HG03039 (cell line): Measurements from ENCODE around the gene RASSF5.

Experiments
- ATAC-seq: cut with Tn5 transposase; IDR thresholded peaks from one replicate; pipeline ENCODE4 v1.9.1; 2021; ENCODE audit warnings: mild to moderate bottlenecking, moderate library complexity; ENCODE audit not compliant: unreplicated experiment

Gene RASSF5

DNA sequence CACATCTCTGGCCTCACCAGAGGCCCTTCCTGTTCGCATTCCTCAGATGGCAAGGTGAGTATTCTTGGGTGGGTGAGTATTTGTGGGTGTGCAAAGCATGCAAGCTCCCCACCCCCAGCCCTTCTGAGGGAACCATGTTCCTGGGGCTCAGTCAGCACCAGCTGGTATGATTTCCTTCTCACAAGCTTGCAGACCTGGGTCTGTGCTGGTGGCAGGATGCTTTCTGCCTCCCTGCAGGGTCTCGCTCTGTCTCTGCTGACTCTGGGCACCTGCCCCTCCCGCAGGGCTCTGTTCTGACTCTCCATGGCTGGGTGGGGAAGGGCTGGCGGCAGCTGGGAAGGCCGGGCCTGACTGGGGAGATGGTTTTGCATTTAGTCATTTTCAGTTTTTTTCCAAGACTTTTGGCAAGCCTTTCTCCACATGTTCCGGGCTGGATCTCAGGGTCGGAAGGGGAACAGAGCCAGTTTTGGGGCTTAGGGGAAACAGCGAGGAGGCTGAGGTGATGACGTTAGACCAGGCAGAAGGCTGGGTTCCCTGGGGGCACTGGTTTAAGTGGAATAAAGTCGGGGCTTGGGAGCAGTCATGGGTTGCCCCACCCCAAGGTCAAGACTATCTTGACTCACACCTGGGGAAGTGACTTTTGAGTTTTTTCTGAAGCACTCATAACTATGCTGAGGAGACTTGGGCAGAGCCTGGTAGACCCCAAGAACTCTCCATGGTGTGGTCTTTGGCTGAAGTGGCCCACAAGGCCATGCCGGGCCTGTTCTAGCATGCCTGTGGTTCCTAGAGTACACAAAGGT, 6.2 kb downstream of the RASSF5 start:
- ATAC-seq, result no peak

GRCh38 chr1:206514813-206515387, 7.6 kb downstream of the RASSF5 start:
- ATAC-seq, result no peak

DNA sequence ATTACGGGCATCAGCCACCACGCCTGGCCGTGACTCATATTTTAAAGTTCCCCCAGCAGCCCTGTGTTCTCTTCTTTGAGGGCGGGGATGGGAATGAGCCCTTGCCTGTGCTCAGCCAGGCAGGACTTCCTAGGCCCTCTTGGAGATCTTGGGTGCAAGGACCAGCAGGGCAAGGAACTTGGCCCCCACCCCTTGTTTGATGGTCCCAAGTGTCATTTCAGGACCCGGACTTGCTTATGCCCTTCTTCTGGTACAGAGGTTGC, 9.3 kb downstream of the RASSF5 start:
- ATAC-seq, result no peak

GRCh38 chr1:206517784-206518183, 10.5 kb downstream of the RASSF5 start:
- no peak for ATAC-seq

- ATAC-seq, result no peak
Measured at GRCh38 chr1:206518206-206518605, 10.9 kb downstream of the RASSF5 start.

- ATAC-seq, result no peak
Measured at GRCh38 chr1:206518743-206519142, 11.4 kb downstream of the RASSF5 start.

DNA sequence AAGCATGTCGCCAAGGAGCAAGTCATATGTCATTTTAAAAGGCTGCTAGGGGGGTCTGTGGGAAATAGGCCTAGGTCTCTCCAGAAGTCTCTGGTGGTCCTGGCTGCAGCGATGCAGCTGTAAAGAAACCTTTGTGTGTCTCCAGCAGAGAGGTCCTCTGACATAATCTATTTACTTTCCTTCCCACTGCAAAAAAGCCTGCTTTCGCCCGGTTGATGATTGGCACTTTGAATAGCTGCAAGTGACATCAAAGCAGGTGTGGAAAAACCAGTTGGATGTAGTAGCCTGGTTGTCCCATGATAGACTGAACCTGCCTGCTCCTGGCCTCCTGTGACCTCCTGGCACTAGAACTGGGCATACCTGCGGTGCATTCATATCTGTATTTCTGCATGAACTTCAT, 13.8 kb downstream of the RASSF5 start:
- ATAC-seq, result no peak

DNA sequence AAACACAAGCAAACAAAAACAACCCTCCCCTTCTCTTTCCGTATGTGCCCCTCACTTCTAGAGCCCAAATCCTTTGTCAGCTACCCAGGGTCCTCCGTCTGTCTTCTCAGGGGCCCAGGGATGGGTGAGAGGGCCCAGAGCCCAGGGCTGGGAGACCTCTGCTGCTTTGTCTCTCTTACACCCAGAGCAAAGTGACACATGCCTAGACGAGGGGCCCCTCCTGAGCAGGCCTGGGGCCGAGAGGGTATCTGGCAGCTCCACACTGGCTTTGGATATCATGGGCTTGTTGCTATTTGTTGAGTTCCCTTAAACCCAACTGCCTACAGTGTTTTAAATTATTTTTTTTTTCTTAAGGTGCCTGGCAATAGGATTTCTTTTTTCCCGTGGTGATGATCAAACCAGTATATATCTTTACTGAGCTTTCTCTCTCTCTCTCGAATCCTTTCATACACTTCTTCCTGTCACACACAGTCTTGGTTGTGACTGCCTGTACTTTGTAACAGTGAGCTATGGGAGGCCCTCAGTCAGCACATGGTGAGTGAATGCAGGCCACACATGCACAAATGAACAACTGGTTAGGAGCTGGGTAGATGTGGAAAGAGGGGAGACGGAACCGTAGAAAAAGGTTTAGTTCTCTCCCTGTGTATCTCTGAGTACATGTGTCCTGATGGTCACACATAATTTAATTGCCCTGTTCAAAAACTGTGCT, 14.5 kb downstream of the RASSF5 start:
- ATAC-seq, result no peak

DNA sequence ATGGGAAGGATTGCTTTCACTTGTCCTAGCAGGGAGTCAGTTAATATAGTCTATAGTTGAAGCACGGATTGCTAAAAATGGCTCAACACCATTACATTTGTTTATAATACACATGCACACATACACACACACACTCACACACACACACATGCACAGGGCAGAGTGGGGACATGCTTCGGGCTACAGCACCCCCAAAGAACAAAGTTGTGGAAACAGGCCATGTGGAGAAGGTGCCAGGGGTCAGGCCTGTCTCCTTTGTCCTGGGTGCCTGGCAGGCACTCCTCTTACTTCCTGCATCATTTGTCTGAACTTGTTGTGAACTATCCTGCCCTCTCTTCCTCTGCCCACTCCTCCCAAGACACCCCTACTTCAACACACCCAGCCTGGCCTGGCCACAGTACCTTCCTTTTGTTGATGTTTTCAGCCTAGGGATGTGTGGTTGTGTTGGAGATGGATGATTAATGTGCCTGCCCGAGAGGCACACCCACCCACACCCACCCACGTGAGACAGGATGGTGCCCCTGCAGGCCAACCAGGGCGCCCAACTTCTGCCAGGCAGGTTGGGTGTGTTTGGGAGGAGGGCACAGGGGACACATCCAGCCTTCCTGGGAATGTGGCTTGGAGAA, 17.5 kb downstream of the RASSF5 start:
- no peak for ATAC-seq

DNA sequence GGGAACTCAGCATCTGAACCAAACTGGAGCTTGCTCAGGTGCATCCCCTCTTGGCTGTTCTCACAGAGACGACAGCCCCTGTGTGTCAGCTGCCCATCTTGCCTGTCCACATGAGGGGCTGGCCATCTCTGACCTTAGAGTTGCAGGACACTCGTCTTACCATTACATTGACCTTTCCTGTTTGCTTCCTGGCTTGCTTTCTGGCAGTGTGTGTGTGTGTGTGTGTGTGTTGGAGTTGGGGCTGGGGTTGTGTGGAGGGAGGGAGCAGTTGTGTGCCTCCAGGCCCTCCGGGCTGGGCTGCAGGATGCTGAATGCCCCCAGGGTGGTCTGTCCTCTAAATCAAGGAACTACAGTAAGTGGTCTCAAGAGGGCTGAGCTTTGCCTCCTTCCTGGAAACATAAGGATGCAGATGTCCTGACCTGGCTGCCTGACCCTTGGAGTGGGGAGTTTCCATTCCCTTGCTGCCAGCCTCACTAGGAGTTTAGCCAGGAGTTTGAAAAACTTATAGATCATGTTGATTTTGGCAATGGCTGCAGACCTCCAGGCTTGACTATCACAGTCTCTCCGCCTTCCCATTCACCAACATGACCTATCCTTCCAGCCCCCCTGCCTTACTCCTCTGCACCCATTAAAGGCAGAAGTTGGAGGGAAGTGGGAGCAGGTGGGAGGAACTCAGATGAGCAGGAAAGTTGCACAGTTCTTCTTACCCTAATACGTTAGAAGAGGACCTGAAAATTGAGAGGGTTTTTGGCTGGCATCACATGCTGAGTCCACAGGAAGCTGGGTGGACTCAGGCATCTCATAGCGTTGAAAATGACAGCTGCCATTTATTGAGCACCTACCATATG, 19.0 kb downstream of the RASSF5 start:
- no peak for ATAC-seq

GRCh38 chr1:206529425-206529824, 22.1 kb downstream of the RASSF5 start:
- ATAC-seq, result no peak

DNA sequence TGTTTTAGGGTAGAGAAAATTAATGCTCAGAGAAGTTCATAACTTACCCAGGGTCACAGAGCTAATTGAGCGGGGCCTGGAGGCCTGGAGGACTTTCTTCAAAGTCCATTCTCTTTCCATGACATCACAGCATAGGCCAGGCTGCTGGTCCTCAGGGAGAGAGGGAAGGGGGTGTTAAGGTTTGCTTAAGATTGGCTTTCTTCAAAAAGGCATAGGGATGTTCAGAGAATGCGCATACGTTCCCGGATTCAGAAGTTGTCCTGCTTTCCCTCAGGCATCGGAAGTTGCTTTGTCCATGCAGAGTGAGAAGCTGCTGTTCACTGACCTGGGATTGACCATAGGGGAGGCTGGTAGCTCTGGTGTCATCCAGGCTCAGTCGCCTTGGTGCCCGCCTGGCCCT, 25.0 kb downstream of the RASSF5 start:
- no peak for ATAC-seq

GRCh38 chr1:206534552-206534951, 27.2 kb downstream of the RASSF5 start:
- ATAC-seq, result no peak

- ATAC-seq, result no peak
Measured at GRCh38 chr1:206535853-206536188, 28.5 kb downstream of the RASSF5 start.

- no peak for ATAC-seq
Measured at GRCh38 chr1:206537141-206537540, 29.8 kb downstream of the RASSF5 start.

DNA sequence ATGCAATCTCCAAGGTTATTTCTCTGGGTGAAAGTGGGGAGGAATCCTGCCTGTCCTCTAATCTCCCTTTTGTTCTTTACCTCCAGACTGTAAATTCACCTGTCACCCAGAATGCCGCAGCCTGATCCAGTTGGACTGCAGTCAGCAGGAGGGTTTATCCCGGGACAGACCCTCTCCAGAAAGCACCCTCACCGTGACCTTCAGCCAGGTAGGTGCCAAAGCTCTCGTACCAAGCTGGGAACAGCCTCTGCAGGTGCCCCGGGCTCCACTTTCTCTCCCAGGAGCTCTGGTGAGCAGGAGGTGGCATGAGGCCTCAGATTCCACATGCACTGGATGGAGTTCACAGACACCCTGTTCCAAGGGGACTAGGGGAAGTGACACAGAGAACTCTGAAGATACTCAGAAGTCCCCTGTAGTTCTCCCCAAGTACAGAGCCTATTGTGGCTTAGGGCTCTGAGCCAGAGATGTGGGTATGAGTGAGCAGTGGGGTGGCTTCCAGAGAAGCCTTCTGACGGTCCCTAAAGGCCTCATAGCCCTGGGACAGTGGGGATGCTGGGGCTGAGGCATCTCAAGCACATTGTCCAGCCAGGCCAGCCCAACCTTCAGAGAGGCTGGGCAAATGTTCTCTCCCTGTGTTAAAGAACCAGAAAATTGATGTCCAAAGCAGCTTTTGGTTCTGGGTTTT, 30.9 kb downstream of the RASSF5 start:
- ATAC-seq, result no peak

DNA sequence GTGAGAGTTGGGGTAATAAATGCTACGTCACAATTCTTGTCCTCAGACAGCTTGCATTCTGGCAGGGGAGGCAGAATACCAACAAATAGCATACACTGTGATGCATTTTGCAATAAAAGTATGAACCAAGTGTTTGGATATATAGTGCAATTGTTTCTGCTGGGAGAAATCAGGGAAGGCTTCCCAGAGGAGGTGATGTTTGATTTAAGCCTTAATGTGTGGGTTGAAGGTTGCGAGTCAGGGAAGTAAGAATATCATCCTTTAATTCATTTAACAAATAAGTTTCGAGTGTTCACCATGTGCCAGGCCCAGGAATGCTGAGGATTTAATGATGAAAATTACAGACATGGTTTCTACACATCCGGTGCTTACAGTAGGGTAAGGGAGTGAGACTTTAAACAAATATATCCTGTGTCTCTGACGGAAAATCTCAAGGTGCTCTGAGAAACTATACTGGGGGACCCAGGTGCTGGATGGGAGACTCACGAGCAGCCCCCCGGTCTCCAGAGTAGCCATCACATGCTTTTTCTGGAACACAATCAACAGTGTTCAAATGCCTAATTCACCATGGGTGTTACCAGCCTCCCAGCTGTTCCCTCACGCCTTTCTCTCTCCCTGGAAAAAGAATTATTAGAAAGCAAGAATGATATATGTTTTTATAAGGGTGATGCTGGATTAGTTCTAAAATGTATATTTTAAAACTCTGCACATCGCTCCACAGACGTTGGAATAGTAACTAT, 31.7 kb downstream of the RASSF5 start:
- ATAC-seq, result no peak

DNA sequence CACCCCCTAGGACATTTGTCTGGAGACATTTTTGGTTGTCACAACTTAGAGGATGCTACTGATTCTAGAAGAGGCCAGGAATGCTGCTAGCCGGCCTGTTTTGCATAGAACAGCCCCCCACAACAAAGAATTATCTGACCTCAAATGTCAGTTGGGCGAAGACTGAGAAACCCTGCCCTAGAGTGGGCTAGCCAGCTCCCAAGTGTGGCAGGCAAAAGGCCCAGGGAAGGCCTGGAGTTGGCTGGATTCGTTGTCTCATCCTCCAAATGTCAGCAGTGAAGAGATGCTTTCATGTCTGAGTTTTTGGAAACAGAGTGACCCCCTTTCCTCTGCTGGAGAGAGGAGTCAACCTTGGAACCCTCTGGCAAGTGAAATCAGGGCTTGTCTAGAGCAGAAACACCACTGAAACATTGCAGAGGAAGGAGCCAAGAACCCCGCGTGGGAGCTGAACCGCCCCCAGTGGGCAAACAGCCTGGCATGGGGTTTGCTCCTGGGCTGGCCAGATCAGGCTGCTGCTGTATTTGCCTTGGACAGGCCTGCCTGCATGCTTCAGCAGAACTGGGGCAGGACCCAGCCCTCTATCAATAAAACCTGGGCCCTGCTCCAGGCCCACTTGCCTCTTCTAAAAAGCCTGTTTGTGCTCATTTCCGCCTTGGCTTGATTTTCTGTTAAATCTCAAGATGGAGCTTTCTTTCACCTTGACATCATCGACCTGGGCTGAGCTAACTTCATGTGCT, 32.9 kb downstream of the RASSF5 start:
- no peak for ATAC-seq

DNA sequence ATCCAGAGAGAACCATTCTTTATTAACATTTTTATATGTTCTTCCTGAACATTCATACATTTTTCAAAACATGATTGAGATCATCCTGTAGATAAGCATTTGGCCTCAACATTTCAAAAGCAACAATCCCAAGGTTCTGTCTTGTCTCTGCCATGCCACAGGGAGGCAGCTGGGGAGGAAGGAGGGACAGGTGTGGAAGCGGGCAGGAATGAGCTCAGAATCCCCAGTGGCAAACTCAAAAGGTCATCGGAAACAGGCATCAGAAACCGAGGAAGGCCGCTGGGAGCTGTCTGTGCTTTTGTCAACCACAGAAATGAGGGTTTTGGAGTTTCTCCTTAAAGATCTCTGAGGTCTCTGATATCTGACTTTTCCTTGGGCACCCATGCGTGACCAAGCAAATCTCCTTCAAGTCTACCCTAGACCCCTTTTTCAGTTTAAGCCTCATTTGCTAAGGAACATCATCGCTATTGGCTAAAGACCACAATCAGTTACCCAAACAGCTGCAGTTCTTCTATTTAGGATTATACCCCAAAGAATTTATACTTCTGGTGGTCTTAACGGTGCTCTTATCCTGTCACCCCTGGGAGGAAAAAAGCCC, 34.0 kb downstream of the RASSF5 start:
- ATAC-seq, result no peak
